ENCODE data around the gene RUBCN. TPM values are rescaled to one million over a fixed set of nuclear protein-coding genes. Genes with fewer than 3 reads are reported as not detected.

The RUBCN gene
- total and polyA plus RNA-seq, 2 of the 13 experiments (the other 11 are each of a cell fraction or from before 2014, with no cell fraction given) = 5.2 to 8.1 TPM

GRCh38 chr3:197761784-197762183, 25.1 kb upstream of the RUBCN start:
- Histone ChIP-seq H3K4me2 (ENCODE audit: low read depth, low read length) (no peak overlapping the region), H2AFZ (ENCODE audit: low read length) (no peak overlapping the region), H3K27me3 (ENCODE audit: control insufficient read depth in 1 of 2, insufficient read depth in 2 of 2, low read length in 2 of 2) (no peaks in the 10 kb centered on the region), H3K9ac (ENCODE audit: insufficient read depth, low read depth, low read length) (no peak overlapping the region), H3K36me3 (replicated peaks in 1 of 2; ENCODE audit: control insufficient read depth in 1 of 2, insufficient read depth in 2 of 2, low read length in 2 of 2) (peaks cover 1 to 10% of the 10 kb centered on the region in 2 experiments; a peak in 3 of 5 replicates), H3K79me2 (ENCODE audit: insufficient read depth, low read length) (no peaks in the 10 kb centered on the region), H3K4me3 (replicated peaks in 1 of 3; ENCODE audit: insufficient read depth in 1 of 3, low read depth in 2 of 3, low read length in 3 of 3) (no peak overlapping the region), H3K9me3 (ENCODE audit: low read length) (no peaks in the 10 kb centered on the region), H3K4me1 (ENCODE audit: insufficient read depth, low read length) (peaks cover 14% of the 10 kb centered on the region), H3K27ac (ENCODE audit: extremely low read length, insufficient read depth, low read length) (no peak overlapping the region), H4K20me1 (ENCODE audit: insufficient read depth, low read length) (no peaks in the 10 kb centered on the region)
- peak; percentile 59 for FAIRE-seq
- intact Hi-C loops (cut with micrococcal nuclease; ENCODE audit: unreplicated experiment) = no loop called here
- POLR2A ChIA-PET = no interaction called here
- ATAC-seq = no peak
- no TSS peak for BruUV-seq (replicated peaks)
- in situ Hi-C loops (cut with HindIII; ENCODE audit: extremely low pct_ligation_motif_present, low pct_unique_long_range_greater_than_20kb) = no loop called here
- peak; percentile 45 for DNase-seq (ENCODE audit: low spot score)
- CTCF ChIA-PET (ENCODE audit: low intra/inter-chr PET ratio, low total read pairs) = no interaction called here
- TF ChIP-seq ZNF264 (CRISPR knock-in tag; IDR thresholded peaks at IDR 0.05) (peak; percentile 100), NCOR1 (IDR thresholded peaks at IDR 0.05; ENCODE audit: borderline replicate concordance, low read length) (peak; percentile 50; the same call in 1 of the 2 replicates), ISL2 (CRISPR knock-in tag; IDR thresholded peaks at IDR 0.05) (0 out of 2 replicates have a peak, but pooled peaks have one; percentile 20), NR2F6 (IDR thresholded peaks at IDR 0.05) (peak; percentile 81), NR2F6 (CRISPR knock-in tag; IDR thresholded peaks at IDR 0.05) (peak; percentile 67; the same call in 1 of the 2 replicates), ZBED4 (CRISPR knock-in tag; IDR thresholded peaks at IDR 0.05; ENCODE audit: borderline replicate concordance) (no peak), ZMYM4 (CRISPR knock-in tag; IDR thresholded peaks at IDR 0.05) (peak; percentile 29; the same call in 1 of the 2 replicates), FOXP1 (IDR thresholded peaks at IDR 0.05) (no peak), FOXP1 (CRISPR knock-in tag; IDR thresholded peaks at IDR 0.05) (peak; percentile 33; the same call in 1 of the 2 replicates), RARA (CRISPR knock-in tag; IDR thresholded peaks at IDR 0.05) (peak; percentile 80), ZNF350 (CRISPR knock-in tag; IDR thresholded peaks at IDR 0.05; ENCODE audit: borderline replicate concordance, low read depth) (no peak), NR2F2 (IDR thresholded peaks at IDR 0.05; ENCODE audit: borderline replicate concordance, low read depth) (peak; percentile 81), SOX13 (IDR thresholded peaks at IDR 0.05) (no peak), SOX13 (CRISPR knock-in tag; conservative IDR thresholded peaks at IDR 0.05 in 1 of 2, IDR thresholded peaks at IDR 0.05 in 1 of 2) (peak in 1 of 2 experiments; percentile 27; a peak in 1 of 4 replicates)
- TF ChIP-seq, protein P1, sequence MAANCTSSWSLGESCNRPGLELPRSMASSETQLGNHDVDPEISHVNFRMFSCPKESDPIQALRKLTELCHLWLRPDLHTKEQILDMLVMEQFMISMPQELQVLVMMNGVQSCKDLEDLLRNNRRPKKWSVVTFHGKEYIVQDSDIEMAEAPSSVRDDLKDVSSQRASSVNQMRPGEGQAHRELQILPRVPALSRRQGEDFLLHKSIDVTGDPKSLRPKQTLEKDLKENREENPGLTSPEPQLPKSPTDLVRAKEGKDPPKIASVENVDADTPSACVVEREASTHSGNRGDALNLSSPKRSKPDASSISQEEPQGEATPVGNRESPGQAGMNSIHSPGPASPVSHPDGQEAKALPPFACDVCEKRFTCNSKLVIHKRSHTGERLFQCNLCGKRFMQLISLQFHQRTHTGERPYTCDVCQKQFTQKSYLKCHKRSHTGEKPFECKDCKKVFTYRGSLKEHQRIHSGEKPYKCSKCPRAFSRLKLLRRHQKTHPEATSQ (CRISPR knock-in tag; IDR thresholded peaks at IDR 0.05; ENCODE audit: borderline replicate concordance) = no peak
- TF ChIP-seq, protein P2, sequence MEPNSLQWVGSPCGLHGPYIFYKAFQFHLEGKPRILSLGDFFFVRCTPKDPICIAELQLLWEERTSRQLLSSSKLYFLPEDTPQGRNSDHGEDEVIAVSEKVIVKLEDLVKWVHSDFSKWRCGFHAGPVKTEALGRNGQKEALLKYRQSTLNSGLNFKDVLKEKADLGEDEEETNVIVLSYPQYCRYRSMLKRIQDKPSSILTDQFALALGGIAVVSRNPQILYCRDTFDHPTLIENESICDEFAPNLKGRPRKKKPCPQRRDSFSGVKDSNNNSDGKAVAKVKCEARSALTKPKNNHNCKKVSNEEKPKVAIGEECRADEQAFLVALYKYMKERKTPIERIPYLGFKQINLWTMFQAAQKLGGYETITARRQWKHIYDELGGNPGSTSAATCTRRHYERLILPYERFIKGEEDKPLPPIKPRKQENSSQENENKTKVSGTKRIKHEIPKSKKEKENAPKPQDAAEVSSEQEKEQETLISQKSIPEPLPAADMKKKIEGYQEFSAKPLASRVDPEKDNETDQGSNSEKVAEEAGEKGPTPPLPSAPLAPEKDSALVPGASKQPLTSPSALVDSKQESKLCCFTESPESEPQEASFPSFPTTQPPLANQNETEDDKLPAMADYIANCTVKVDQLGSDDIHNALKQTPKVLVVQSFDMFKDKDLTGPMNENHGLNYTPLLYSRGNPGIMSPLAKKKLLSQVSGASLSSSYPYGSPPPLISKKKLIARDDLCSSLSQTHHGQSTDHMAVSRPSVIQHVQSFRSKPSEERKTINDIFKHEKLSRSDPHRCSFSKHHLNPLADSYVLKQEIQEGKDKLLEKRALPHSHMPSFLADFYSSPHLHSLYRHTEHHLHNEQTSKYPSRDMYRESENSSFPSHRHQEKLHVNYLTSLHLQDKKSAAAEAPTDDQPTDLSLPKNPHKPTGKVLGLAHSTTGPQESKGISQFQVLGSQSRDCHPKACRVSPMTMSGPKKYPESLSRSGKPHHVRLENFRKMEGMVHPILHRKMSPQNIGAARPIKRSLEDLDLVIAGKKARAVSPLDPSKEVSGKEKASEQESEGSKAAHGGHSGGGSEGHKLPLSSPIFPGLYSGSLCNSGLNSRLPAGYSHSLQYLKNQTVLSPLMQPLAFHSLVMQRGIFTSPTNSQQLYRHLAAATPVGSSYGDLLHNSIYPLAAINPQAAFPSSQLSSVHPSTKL (CRISPR knock-in tag; IDR thresholded peaks at IDR 0.05) = peak; percentile 61
